MM.1S (cell line): Measurements from ENCODE around the gene HIGD1B.

Experiments
- CTCF ChIP-seq: fragments of 300-600 bp; sonication (generic); IDR thresholded peaks from 2 replicates; pipeline ENCODE4 v1.5.1; 2016; ENCODE audit warnings: antibody characterized with exemption, low read length, mixed read lengths
- EZH2 ChIP-seq: fragments of 300-600 bp; sonication (generic); optimal IDR thresholded peaks from 2 replicates; pipeline ENCODE3; 2017; ENCODE audit warnings: low read depth, mild to moderate bottlenecking, antibody characterized with exemption, low read length, mixed read lengths
- EZH2phosphoT487 ChIP-seq: fragments of 300-600 bp; sonication (generic); IDR thresholded peaks from 2 replicates; pipeline ENCODE4 v1.6.1; 2018; ENCODE audit warnings: antibody characterized with exemption, low read length

DNA sequence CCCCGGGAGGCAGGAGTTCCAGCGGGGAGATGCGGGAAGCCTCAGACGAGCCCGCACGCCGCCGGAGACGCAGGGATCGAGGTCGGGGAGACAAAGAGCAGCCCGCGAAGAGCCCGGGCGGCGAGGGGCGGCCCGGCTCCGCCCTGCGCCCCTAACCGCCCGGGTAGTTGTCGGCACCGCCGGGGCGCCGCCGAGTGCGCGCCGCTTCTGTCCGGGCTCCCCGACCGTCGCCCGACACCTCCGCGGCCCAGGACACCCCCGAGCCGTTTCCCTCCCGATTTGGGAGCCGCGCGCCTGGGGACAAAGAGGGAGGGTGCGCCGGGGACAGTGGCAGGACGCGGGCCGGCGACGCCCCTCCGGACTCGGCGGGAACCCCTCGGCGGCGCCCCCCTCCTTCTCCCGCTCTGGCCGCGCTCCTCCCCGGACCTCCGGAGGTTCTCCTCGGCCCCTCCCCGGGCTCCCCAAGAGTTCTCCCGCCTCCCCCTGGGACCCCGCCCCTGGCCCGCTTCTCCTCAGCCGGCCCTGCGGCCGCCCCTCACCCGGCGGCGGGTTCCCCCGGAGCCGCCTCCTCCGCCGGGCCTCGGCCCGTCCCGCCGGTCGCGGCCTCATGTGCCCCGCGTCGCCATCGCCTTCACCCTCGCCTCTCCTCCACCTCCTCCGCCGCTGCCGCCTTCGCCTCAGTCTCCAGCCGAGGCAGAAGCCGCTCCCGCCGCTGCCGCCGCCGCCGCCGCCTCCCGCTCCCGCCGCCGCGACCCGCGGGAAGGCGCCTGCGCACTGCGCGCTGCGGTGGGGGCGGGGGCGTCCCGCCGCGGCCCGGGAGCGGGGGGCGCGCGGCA lies 17.9 kb upstream of the HIGD1B start, which contains the start of gene GJC1:
- no peak for TF ChIP-seq CTCF
- TF ChIP-seq EZH2phosphoT487, result no peak
- no peak for TF ChIP-seq EZH2
